Measurements from ENCODE around the gene MAD1L1.
"Not testable (repeated sequence)": the region's sequence is repeated elsewhere in the genome, so short reads cannot be mapped to it uniquely, and the experiment has no call there.

Gene MAD1L1

GRCh38 chr7:1838911-1839531 lies 393.7 kb downstream of the MAD1L1 start:
- not testable (repeated sequence) for DNase-seq (ENCODE audit: low spot score)

- not testable (repeated sequence) for DNase-seq (ENCODE audit: low spot score)
These were observed 394.2 kb downstream of the MAD1L1 start for GRCh38 chr7:1838544-1838872.

- not testable (repeated sequence) for DNase-seq (ENCODE audit: low spot score)
These were observed 394.8 kb downstream of the MAD1L1 start for GRCh38 chr7:1837696-1838543.

- not testable (repeated sequence) for DNase-seq (ENCODE audit: low spot score)
These were observed 400.7 kb downstream of the MAD1L1 start for GRCh38 chr7:1831933-1832535.

GRCh38 chr7:1831471-1831870 lies 401.3 kb downstream of the MAD1L1 start:
- not testable (repeated sequence) for DNase-seq (ENCODE audit: low spot score)

GRCh38 chr7:1829668-1830067 lies 403.1 kb downstream of the MAD1L1 start:
- not testable (repeated sequence) for DNase-seq (ENCODE audit: low spot score)

GRCh38 chr7:1829111-1829510 lies 403.6 kb downstream of the MAD1L1 start:
- no peak for DNase-seq (ENCODE audit: low spot score)

- DNase-seq (ENCODE audit: low spot score) = not testable (repeated sequence)
These were observed 404.6 kb downstream of the MAD1L1 start for GRCh38 chr7:1828170-1828569.

GRCh38 chr7:1827521-1827981 lies 405.2 kb downstream of the MAD1L1 start:
- DNase-seq (ENCODE audit: low spot score) = not testable (repeated sequence)

GRCh38 chr7:1826931-1827330 lies 405.8 kb downstream of the MAD1L1 start:
- DNase-seq (ENCODE audit: low spot score) = not testable (repeated sequence)

GRCh38 chr7:1825897-1826741 lies 406.6 kb downstream of the MAD1L1 start:
- no peak for DNase-seq (ENCODE audit: low spot score)

- not testable (repeated sequence) for DNase-seq (ENCODE audit: low spot score)
These were observed 407.2 kb downstream of the MAD1L1 start for GRCh38 chr7:1825647-1825896.

GRCh38 chr7:1824882-1825646 lies 407.7 kb downstream of the MAD1L1 start:
- not testable (repeated sequence) for DNase-seq (ENCODE audit: low spot score)

- DNase-seq (ENCODE audit: low spot score) = not testable (repeated sequence)
These were observed 408.4 kb downstream of the MAD1L1 start for GRCh38 chr7:1824151-1824881.

GRCh38 chr7:1823376-1824150 lies 409.2 kb downstream of the MAD1L1 start:
- DNase-seq (ENCODE audit: low spot score) = no peak

GRCh38 chr7:1819259-1819841 lies 413.4 kb downstream of the MAD1L1 start:
- no peak for DNase-seq (ENCODE audit: low spot score)

- no peak for DNase-seq (ENCODE audit: low spot score)
These were observed 414.0 kb downstream of the MAD1L1 start for GRCh38 chr7:1818575-1819258.

GRCh38 chr7:1817061-1817712 lies 415.6 kb downstream of the MAD1L1 start:
- no peak for DNase-seq (ENCODE audit: low spot score)

All from iPS-NIHi11 (cell line).